ENCODE measurements around the gene NAA80.

Gene NAA80

DNA sequence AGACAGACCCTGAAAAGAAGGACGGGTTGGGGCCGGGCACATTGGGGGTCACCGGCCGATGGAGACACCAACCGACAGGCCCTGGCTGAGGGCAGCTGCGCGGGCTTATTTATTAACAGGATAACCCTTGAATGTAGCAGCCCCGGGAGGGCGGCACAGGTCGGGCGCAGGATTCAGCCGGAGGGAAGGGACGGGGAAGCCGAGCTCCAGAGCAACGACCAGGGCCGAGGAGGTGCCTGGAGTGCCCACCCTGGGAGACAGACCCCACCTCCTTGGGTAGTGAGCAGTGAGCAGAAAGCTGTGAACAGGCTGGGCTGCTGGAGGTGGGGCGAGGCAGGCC lies 22.5 kb downstream of the NAA80 start:
- TF ChIP-seq, protein P1, sequence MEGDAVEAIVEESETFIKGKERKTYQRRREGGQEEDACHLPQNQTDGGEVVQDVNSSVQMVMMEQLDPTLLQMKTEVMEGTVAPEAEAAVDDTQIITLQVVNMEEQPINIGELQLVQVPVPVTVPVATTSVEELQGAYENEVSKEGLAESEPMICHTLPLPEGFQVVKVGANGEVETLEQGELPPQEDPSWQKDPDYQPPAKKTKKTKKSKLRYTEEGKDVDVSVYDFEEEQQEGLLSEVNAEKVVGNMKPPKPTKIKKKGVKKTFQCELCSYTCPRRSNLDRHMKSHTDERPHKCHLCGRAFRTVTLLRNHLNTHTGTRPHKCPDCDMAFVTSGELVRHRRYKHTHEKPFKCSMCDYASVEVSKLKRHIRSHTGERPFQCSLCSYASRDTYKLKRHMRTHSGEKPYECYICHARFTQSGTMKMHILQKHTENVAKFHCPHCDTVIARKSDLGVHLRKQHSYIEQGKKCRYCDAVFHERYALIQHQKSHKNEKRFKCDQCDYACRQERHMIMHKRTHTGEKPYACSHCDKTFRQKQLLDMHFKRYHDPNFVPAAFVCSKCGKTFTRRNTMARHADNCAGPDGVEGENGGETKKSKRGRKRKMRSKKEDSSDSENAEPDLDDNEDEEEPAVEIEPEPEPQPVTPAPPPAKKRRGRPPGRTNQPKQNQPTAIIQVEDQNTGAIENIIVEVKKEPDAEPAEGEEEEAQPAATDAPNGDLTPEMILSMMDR (IDR thresholded peaks at IDR 0.05; ENCODE audit: low read depth, low read length): no peak
- H3K27me3 ChIP-seq (ENCODE audit: insufficient read depth, low read depth, severe bottlenecking): peaks cover 6% of the 10 kb centered on the region

DNA sequence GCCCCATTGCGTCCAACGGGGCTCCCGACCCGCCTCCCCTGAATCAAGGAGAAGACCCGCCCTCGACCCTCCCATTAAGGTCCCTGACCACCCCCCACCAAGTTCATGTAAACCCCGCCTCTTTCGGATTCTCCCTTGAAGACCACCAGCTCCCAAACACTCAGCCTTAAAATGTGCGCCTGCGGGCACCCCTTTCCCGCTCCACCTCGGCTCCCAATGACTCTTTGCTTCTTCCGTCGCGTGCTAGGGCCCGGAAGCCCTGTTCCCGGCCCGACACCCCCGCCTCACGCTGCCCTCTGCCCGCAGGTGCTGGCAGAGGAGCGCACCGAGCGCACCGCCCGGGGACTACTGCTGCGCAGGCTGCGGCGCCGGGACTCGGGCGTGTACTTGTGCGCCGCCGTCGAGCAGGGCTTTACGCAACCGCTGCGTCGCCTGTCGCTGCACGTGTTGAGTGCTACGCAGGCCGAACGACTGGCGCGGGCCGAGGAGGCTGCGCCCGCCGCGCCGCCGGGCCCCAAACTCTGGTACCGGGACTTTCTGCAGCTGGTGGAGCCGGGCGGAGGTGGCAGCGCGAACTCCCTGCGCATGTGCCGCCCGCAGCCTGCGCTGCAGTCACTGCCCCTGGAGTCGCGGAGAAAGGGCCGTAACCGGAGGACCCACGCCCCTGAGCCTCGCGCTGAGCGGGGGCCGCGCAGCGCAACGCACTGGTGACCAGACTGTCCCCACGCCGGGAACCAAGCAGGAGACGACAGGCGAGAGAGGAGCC lies 23.0 kb downstream of the NAA80 start:
- no peak for DNase-seq
- H3K27ac ChIP-seq: no peak overlapping the region
- no peaks in the 10 kb centered on the region for H3K9me3 ChIP-seq (ENCODE audit: severe bottlenecking)
- TF ChIP-seq, protein P1 (IDR thresholded peaks at IDR 0.05; ENCODE audit: low read depth, low read length): no peak
- peaks cover 6% of the 10 kb centered on the region for H3K27me3 ChIP-seq (ENCODE audit: insufficient read depth, low read depth, severe bottlenecking)
- H3K4me3 ChIP-seq (ENCODE audit: low read depth, low read length): no peak overlapping the region
- no peaks in the 10 kb centered on the region for H3K36me3 ChIP-seq

More for the DNA sequence above, 22.5 kb downstream of the NAA80 start:
- no peak for DNase-seq
- Histone ChIP-seq H3K9me3 (ENCODE audit: severe bottlenecking) (no peaks in the 10 kb centered on the region), H3K27ac (no peak overlapping the region), H3K4me3 (ENCODE audit: low read depth, low read length) (no peak overlapping the region), H3K36me3 (no peaks in the 10 kb centered on the region)

DNA sequence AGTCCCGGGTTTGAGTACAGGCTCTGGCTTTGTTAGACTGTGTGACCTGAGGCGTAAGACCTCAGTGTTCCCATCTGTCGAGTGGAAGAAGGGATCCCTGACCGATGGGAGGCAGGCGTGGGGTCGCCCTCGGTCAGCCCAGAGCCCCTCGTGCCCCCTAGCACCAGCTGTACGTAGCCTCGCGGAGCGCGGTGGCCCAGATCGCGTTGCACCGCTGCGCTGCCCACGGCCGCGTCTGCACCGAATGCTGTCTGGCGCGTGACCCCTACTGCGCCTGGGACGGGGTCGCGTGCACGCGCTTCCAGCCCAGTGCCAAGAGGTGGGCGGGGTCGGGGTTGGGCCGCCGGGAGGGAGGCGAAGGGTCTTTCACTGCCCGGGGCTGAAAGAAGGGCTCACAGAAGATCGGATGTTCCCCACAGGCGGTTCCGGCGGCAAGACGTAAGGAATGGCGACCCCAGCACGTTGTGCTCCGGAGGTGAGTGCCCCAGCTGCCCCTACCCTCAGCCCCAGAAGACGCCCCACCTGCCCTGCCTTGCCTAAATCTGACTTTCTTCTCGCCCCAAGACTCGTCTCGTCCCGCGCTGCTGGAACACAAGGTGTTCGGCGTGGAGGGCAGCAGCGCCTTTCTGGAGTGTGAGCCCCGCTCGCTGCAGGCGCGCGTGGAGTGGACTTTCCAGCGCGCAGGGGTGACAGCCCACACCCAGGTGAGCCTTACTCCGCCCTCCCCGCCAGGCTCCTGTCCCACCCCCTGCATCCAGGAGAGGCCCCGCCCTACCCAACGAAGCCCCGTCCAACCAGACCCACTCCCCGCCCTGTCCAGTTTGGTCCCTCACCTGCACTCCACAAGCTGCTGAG lies 23.8 kb downstream of the NAA80 start:
- no peak for DNase-seq

DNA sequence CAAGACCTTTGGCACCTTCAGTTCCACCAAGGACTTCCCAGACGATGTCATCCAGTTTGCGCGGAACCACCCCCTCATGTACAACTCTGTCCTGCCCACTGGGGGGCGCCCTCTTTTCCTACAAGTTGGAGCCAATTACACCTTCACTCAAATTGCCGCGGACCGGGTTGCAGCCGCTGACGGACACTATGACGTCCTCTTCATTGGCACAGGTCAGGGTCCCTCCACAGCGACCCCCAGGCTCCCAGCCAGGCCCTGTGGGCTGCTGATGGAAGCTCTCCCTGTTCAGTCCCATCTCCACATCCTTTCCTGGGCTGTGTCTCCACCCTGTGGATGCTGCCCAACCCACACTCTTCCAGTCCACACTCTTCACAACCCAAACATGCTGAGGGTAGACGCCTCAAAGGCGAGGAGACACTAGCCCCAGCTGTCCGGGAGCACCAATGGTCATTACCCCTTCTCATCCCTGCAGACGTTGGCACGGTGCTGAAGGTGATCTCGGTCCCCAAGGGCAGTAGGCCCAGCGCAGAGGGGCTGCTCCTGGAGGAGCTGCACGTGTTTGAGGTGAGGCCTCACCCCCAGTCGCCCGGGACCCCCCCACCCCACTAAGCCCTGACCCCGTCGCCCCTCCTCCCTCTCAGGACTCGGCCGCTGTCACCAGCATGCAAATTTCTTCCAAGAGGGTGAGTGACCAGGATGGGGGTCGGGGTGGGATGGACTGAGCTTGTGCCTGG lies 24.7 kb downstream of the NAA80 start:
- Histone ChIP-seq H3K27me3 (ENCODE audit: insufficient read depth, low read depth, severe bottlenecking) (peaks cover 6% of the 10 kb centered on the region), H3K36me3 (no peaks in the 10 kb centered on the region), H3K9me3 (ENCODE audit: severe bottlenecking) (no peaks in the 10 kb centered on the region), H3K27ac (no peak overlapping the region), H3K4me3 (ENCODE audit: low read depth, low read length) (no peak overlapping the region)
- TF ChIP-seq, protein P1 (IDR thresholded peaks at IDR 0.05; ENCODE audit: low read depth, low read length): peak; percentile 69
- peak; percentile 81 for DNase-seq

More for the DNA sequence above, 23.8 kb downstream of the NAA80 start:
- TF ChIP-seq, protein P1 (IDR thresholded peaks at IDR 0.05; ENCODE audit: low read depth, low read length): no peak
- Histone ChIP-seq H3K36me3 (no peaks in the 10 kb centered on the region), H3K9me3 (ENCODE audit: severe bottlenecking) (no peaks in the 10 kb centered on the region), H3K27ac (no peak overlapping the region), H3K27me3 (ENCODE audit: insufficient read depth, low read depth, severe bottlenecking) (peaks cover 6% of the 10 kb centered on the region), H3K4me3 (ENCODE audit: low read depth, low read length) (no peak overlapping the region)

DNA sequence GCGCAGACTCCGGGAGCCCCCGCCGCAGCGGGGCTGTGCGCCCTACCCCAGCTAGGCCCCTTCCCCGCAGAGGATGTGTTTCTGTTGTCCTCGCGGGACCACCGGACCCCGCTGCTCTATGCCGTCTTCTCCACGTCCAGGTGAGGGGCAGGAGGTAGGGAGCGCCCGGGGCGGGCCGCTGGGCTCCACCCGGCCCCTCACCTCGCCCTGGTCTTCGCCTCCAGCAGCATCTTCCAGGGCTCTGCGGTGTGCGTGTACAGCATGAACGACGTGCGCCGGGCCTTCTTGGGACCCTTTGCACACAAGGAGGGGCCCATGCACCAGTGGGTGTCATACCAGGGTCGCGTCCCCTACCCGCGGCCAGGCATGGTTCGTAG lies 25.5 kb downstream of the NAA80 start:
- no peak overlapping the region for H3K4me3 ChIP-seq (ENCODE audit: low read depth, low read length)
- DNase-seq: no peak
- TF ChIP-seq, protein P1 (IDR thresholded peaks at IDR 0.05; ENCODE audit: low read depth, low read length): no peak
- no peak overlapping the region for H3K27ac ChIP-seq
- H3K36me3 ChIP-seq: no peaks in the 10 kb centered on the region
- H3K9me3 ChIP-seq (ENCODE audit: severe bottlenecking): no peaks in the 10 kb centered on the region
- peaks cover 6% of the 10 kb centered on the region for H3K27me3 ChIP-seq (ENCODE audit: insufficient read depth, low read depth, severe bottlenecking)

Data from WERI-Rb-1 (cell line).